HG02610 (cell line): ENCODE data around the gene CACNA1D.

Source experiments
- ATAC-seq: cut with Tn5 transposase; IDR thresholded peaks from one replicate; pipeline ENCODE4 v1.9.1; 2021; ENCODE audit warnings: mild to moderate bottlenecking, moderate library complexity; ENCODE audit not compliant: unreplicated experiment

The CACNA1D gene

GRCh38 chr3:53803124-53803815 is 308.9 kb downstream of the CACNA1D start:
- ATAC-seq = no peak

- no peak for ATAC-seq
Measured at GRCh38 chr3:53803816-53804695, 309.6 kb downstream of the CACNA1D start.

GRCh38 chr3:53804697-53805462 is 310.5 kb downstream of the CACNA1D start:
- ATAC-seq = no peak

GRCh38 chr3:53805463-53806159 is 311.2 kb downstream of the CACNA1D start:
- no peak for ATAC-seq

GRCh38 chr3:53806182-53807116 is 312.0 kb downstream of the CACNA1D start:
- peak; percentile 45 for ATAC-seq

- ATAC-seq = no peak
Measured at GRCh38 chr3:53807117-53807810, 312.9 kb downstream of the CACNA1D start.

- no peak for ATAC-seq
Measured at GRCh38 chr3:53808496-53808895, 314.1 kb downstream of the CACNA1D start.

GRCh38 chr3:53809267-53809666 is 314.9 kb downstream of the CACNA1D start:
- ATAC-seq = no peak

- ATAC-seq = no peak
Measured at GRCh38 chr3:53809764-53810400, 315.5 kb downstream of the CACNA1D start.

- ATAC-seq = no peak
Measured at GRCh38 chr3:53811143-53811927, 316.9 kb downstream of the CACNA1D start.

GRCh38 chr3:53812434-53812833 is 318.0 kb downstream of the CACNA1D start:
- ATAC-seq = no peak

GRCh38 chr3:53813229-53813628 is 318.8 kb downstream of the CACNA1D start:
- ATAC-seq = no peak

- no peak for ATAC-seq
Measured at GRCh38 chr3:53813876-53814275, 319.5 kb downstream of the CACNA1D start.

- no peak for ATAC-seq
Measured at GRCh38 chr3:53815067-53815466, 320.7 kb downstream of the CACNA1D start.

GRCh38 chr3:53815651-53816050 is 321.2 kb downstream of the CACNA1D start:
- ATAC-seq = no peak

- peak; percentile 62 for ATAC-seq
Measured at GRCh38 chr3:53816425-53816824, 322.0 kb downstream of the CACNA1D start.

GRCh38 chr3:53817211-53817610 is 322.8 kb downstream of the CACNA1D start:
- no peak for ATAC-seq

- ATAC-seq = no peak
Measured at GRCh38 chr3:53817809-53818208, 323.4 kb downstream of the CACNA1D start.
